T-cell (primary cell): ENCODE measurements around the gene RPTOR. TPM values are rescaled to one million over a fixed set of nuclear protein-coding genes. Genes with fewer than 3 reads are reported as not detected.
A peak's percentile ranks its signal among the peaks of the same experiment; 100 is the strongest.

Experiments used
- ATAC-seq, 4 experiments: fragments of 200-7000 bp in 3 of 4; fragments of 150-1000 bp in 1 of 4; cut with Tn5 transposase; replicated peaks in 1 of 4; 1 replicate in 3 of 4; 2 replicates in 1 of 4; pipeline ENCODE4 v1.10.0; 2021; ENCODE audit warnings: moderate library complexity in 3 of 4, mild to moderate bottlenecking in 2 of 4, moderate number of reproducible peaks in 1 of 4
- CTCF ChIA-PET, 2 donors: fragments of 300-600 bp; sonication (Branson Sonifier 250); formaldehyde crosslinking; loops; one replicate each; lab custom pipeline; 2022; ENCODE audit warnings: antibody characterized with exemption in 2 of 2; lab: Charles Lee
- POLR2A ChIA-PET, 2 donors: fragments of 300-600 bp; sonication (Branson Sonifier 250); formaldehyde crosslinking; loops; one replicate each; lab custom pipeline; 2022; ENCODE audit warnings: antibody characterized with exemption in 2 of 2; lab: Charles Lee
- DNase-seq, 35 experiments: peaks; one replicate each; pipeline versions ENCODE4 v3.0.0 to v3.0.0-alpha.2; 2013 to 2023
- H3K27ac ChIP-seq: one replicate; pipeline ENCODE4 v1.5.1; 2013; ENCODE audit warnings: low read length
- H3K27me3 ChIP-seq, 2 experiments: replicated peaks in 1 of 2; 1 replicate in 1 of 2; 2 replicates in 1 of 2; pipeline versions ENCODE4 v1.6.1 to v1.7.0; 2013; ENCODE audit warnings: low read length in 1 of 2, mixed read lengths in 1 of 2; ENCODE audit not compliant: control insufficient read depth in 2 of 2, insufficient read depth in 2 of 2; ENCODE audit errors: extremely low read depth in 1 of 2
- H3K36me3 ChIP-seq, 2 donors: 1 replicate in 1 of 2; 2 replicates in 1 of 2; pipeline versions ENCODE4 v1.6.1 to v1.7.0; 2013; ENCODE audit warnings: low read length in 1 of 2; ENCODE audit not compliant: control insufficient read depth in 2 of 2, insufficient read depth in 1 of 2; ENCODE audit errors: extremely low read depth in 1 of 2
- H3K4me1 ChIP-seq, 2 experiments: 1 replicate in 1 of 2; 2 replicates in 1 of 2; pipeline versions ENCODE4 v1.6.1 to v1.7.0; 2013; ENCODE audit warnings: low read length in 2 of 2, mixed read lengths in 1 of 2; ENCODE audit not compliant: insufficient read depth in 2 of 2, control insufficient read depth in 1 of 2; ENCODE audit errors: extremely low read depth in 1 of 2
- H3K4me3 ChIP-seq, 2 donors: 1 replicate in 1 of 2; 2 replicates in 1 of 2; pipeline versions ENCODE4 v1.5.1 to v1.7.0; 2013; ENCODE audit warnings: mild to moderate bottlenecking in 2 of 2, low read length in 1 of 2, moderate library complexity in 1 of 2; ENCODE audit not compliant: control insufficient read depth in 1 of 2; ENCODE audit errors: extremely low read depth in 1 of 2
- H3K9me3 ChIP-seq: 2 replicates; pipeline ENCODE4 v1.7.0; 2013
- H3K27ac Mint-ChIP-seq, 2 donors: one replicate each; pipeline ENCODE4 v1.8.0; 2020 to 2021; ENCODE audit warnings: mild to moderate bottlenecking in 2 of 2, mixed read lengths in 2 of 2
- H3K27me3 Mint-ChIP-seq, 2 donors: one replicate each; pipeline ENCODE4 v1.8.0; 2021 to 2022; ENCODE audit warnings: mixed read lengths in 2 of 2
- H3K36me3 Mint-ChIP-seq: one replicate; pipeline ENCODE4 v1.8.0; 2021; ENCODE audit warnings: mixed read lengths
- H3K4me1 Mint-ChIP-seq, 3 donors: one replicate each; pipeline ENCODE4 v1.8.0; 2020 to 2022; ENCODE audit warnings: mixed read lengths in 3 of 3, mild to moderate bottlenecking in 1 of 3
- H3K4me3 Mint-ChIP-seq, 3 donors: one replicate each; pipeline ENCODE4 v1.8.0; 2020 to 2022; ENCODE audit warnings: mild to moderate bottlenecking in 3 of 3, mixed read lengths in 3 of 3, moderate library complexity in 3 of 3
- H3K9me3 Mint-ChIP-seq, 3 donors: one replicate each; pipeline ENCODE4 v1.8.0; 2020 to 2022; ENCODE audit warnings: mixed read lengths in 3 of 3
- WGBS: methylation state at CpG from one replicate; pipeline ENCODE4 v1.1.5; 2013; ENCODE audit warnings: missing lambda C conversion rate; ENCODE audit not compliant: insufficient coverage; 5-methylcytosine and 5-hydroxymethylcytosine counted together
- total RNA-seq, 35 experiments: library from RNA in 6 of 35; stranded (reverse) in 6 of 35; fragments of 120-200 nt in 1 of 35; gene quantifications; one replicate each; pipeline versions ENCODE4 v1.2.1 to v1.2.4 and lab custom pipeline; 2013 to 2026

The RPTOR gene
- total RNA-seq, 5 donors from 2014 or later (not counting 1 experiment from before 2014, with no cell fraction given): 59.4 to 76.8 (median 71.4) TPM

DNA sequence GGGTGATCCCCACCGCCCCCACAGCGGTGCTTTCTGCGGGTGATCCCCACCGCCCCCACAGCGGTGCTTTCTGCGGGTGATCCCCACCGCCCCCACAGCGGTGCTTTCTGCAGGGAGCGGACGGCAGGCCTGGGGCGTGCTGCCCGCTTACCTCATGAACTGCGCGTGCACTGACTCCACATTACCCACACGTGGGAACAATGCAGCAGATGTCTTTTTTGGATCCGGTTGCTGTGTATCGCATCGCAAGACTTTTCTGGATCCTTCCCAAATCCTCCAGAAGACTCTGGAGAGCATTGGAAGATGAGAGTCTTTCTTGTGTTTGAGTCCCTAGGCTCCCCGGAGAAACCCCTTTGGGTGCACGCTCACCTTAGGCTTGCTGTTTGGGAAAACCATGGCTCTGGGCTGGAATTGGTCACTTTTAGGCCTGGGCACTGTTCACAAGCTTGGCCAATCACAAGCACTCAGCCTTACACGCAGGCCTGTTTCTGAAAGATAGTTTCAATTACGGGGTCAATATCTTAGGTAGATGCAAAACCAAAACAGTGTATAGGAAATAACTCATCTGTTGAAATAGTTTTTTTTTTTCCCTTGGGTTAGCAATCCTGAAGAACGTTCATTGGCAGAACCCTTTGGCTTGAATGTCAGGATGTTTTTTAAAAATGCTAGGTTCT, 201.8 kb downstream of the RPTOR start:
- Histone ChIP-seq H3K36me3 (peaks cover 0 to 8% of the 10 kb centered on the region in 2 donors), H3K4me1 (peaks cover 22 to 64% of the 10 kb centered on the region in 2 experiments), H3K27ac (no peak overlapping the region), H3K27me3 (no peaks in the 10 kb centered on the region), H3K9me3 (no peaks in the 10 kb centered on the region), H3K4me3 (no peak overlapping the region)
- ChIA-PET POLR2A (no interaction called here), CTCF (no interaction called here)
- Mint-ChIP-seq H3K36me3 (peaks cover 9% of the 10 kb centered on the region), H3K9me3 (no peaks in the 10 kb centered on the region), H3K27ac (no peak overlapping the region), H3K27me3 (no peaks in the 10 kb centered on the region), H3K4me3 (no peak overlapping the region), H3K4me1 (peaks cover 44 to 53% (median 50%) of the 10 kb centered on the region in 3 donors)
- ATAC-seq (no peak), DNase-seq (no peak)
- 72% methylated on average over 11 of the region's 23 CpGs for whole genome bisulfite sequencing

DNA sequence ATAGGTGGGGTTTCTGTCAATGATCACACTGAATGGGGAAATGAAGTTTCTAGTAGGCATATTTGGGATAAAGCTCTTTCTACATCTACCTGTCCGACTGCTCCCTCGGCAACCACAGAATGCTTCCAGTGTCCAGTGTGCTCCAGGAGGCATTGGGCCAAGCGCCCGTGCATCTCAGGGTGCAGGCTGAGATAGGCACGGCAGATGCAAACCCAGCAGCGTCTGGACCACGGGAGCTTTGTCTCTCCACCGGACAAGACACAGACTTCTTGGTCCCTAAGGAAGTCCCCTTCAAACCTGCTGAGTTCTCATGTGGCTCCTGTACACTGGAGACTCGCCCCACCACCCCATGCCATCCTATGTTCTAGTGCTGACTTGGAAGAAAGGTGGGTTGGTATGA, 202.8 kb downstream of the RPTOR start:
- 91% methylated on average over 7 of the region's 9 CpGs for WGBS
- no peak overlapping the region for H3K27ac ChIP-seq
- Mint-ChIP-seq H3K27me3 (no peaks in the 10 kb centered on the region), H3K9me3 (no peaks in the 10 kb centered on the region), H3K27ac (peak overlapping the region; percentile 48 to 69), H3K4me1 (peaks cover 44 to 53% (median 50%) of the 10 kb centered on the region in 3 donors), H3K4me3 (peak overlapping the region in 1 of 3 donors; percentile 29), H3K36me3 (peaks cover 8% of the 10 kb centered on the region)
- CTCF ChIA-PET: no interaction called here
- POLR2A ChIA-PET: no interaction called here
- no peak for ATAC-seq
- no peak for DNase-seq
- no peaks in the 10 kb centered on the region for H3K27me3 ChIP-seq
- peaks cover 0 to 8% of the 10 kb centered on the region in 2 donors for H3K36me3 ChIP-seq
- H3K4me3 ChIP-seq: no peak overlapping the region
- no peaks in the 10 kb centered on the region for H3K9me3 ChIP-seq
- H3K4me1 ChIP-seq: peaks cover 30 to 64% of the 10 kb centered on the region in 2 experiments

DNA sequence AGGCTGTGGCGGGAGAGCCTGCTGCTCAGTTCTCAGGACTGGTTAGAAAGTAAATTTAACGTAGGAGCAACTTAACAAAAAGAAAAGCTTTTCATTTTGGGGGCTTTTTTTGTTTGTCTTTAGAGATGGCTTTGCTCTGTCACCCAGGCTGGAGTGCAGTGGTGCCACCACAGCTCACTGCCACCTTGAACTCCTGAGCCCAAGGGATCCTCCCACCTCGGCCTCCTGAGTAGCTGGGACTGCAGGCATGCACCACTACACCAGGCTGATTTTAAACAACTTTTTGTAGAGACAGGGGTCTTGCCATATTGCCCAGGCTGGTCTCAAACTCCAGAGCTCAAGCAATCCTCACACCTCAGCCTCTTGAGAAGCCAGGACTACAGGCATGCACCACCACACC, 205.0 kb downstream of the RPTOR start:
- DNase-seq: no peak
- Mint-ChIP-seq H3K4me1 (peaks cover 49 to 52% (median 49%) of the 10 kb centered on the region in 3 donors), H3K27me3 (no peaks in the 10 kb centered on the region), H3K4me3 (peak overlapping the region in 1 of 3 donors; percentile 69), H3K27ac (peak overlapping the region in 1 of 2 donors; percentile 11), H3K36me3 (peaks cover 22% of the 10 kb centered on the region), H3K9me3 (no peaks in the 10 kb centered on the region)
- H3K27ac ChIP-seq: no peak overlapping the region
- H3K4me3 ChIP-seq: no peak overlapping the region
- H3K27me3 ChIP-seq: no peaks in the 10 kb centered on the region
- POLR2A ChIA-PET: interaction anchor here (0.5 to 0.6 kb wide), 2 partner anchors 26 to 36 kb away, joined by 3 to 6 read pairs; no protein-coding TSS in a partner anchor
- H3K36me3 ChIP-seq: peaks cover 0 to 13% of the 10 kb centered on the region in 2 donors
- H3K4me1 ChIP-seq: peaks cover 28 to 48% of the 10 kb centered on the region in 2 experiments
- ATAC-seq: no peak
- WGBS: no CpG with 5 or more reads among the region's 3 CpGs
- no peaks in the 10 kb centered on the region for H3K9me3 ChIP-seq
- CTCF ChIA-PET: no interaction called here

DNA sequence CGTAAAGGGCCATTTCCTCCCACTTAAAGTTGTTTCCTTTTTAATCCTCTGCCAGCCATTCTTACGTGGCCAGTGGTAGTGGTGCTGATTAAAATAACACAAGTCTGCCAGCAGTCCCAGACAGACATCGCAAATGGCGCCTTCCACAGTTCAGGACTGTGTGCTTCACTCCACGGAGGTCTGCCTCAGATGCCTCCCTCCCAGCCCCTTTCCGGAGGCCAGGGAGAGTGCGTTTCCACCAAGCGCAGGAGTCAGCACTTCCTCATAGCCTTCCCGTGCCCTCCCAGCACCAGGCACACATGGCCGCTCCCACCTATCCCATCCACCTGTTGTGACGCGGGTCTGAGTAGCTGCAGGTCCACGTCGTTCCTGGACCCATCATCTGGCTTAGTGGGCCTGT, 205.6 kb downstream of the RPTOR start:
- peaks cover 28 to 43% of the 10 kb centered on the region in 2 experiments for H3K4me1 ChIP-seq
- peaks cover 0 to 13% of the 10 kb centered on the region in 2 donors for H3K36me3 ChIP-seq
- H3K27ac Mint-ChIP-seq: peak overlapping the region; percentile 79 to 81
- no peak overlapping the region for H3K27ac ChIP-seq
- peaks cover 25% of the 10 kb centered on the region for H3K36me3 Mint-ChIP-seq
- ATAC-seq: peak in 3 of 4 experiments; percentile 19 to 58 (median 27)
- peak overlapping the region in 1 of 2 donors; percentile 2 for H3K4me3 ChIP-seq
- H3K9me3 Mint-ChIP-seq: no peaks in the 10 kb centered on the region
- WGBS: 90% methylated on average over 12 of the region's 14 CpGs
- H3K4me3 Mint-ChIP-seq: peak overlapping the region in 1 of 3 donors; percentile 69
- DNase-seq: no peak
- CTCF ChIA-PET: no interaction called here
- peaks cover 47 to 50% (median 49%) of the 10 kb centered on the region in 3 donors for H3K4me1 Mint-ChIP-seq
- H3K9me3 ChIP-seq: no peaks in the 10 kb centered on the region
- H3K27me3 ChIP-seq: no peaks in the 10 kb centered on the region
- POLR2A ChIA-PET: no interaction called here
- H3K27me3 Mint-ChIP-seq: no peaks in the 10 kb centered on the region

DNA sequence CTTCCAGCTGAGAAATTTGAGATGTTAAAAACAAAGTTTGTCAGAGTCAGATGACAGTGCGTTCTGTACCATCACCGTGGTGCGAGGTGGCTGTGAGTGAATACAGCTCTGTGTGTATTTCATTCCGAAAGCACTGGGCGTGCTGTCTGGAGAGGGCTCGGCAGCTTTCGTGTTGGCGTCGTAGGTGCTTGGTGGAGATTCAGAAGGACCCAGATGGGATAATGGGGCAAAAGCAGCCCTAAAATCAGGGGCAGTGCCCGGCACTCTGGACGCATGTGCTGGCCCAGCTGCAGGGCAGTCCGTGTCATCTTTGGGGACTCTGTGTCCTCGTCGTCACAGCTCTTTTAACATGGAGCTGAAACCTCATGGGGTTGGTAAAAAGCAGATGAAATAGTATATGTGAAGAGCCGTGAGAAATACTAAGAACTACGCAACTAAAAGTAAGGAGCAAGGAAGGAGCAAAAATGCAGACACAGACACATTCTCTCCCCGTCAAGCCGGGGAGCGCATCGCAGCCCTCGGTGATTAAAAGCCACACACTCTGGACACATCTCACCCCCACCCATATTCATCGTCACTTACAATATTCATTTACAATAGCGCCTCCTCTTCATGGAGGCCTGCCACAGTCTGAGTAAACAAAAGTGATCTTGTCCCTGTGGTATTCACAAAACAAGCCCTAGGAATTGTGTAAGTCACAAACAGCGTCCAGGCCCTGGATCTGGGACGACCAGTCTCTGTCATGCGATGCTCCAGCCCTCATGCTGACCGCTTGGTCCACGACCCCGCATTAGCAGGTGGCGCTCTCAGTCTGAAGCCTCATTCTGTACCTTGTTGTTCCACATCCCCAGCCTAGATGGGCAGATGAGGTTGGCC, 206.7 kb downstream of the RPTOR start:
- Histone ChIP-seq H3K27me3 (no peaks in the 10 kb centered on the region), H3K9me3 (no peaks in the 10 kb centered on the region), H3K36me3 (peaks cover 0 to 16% of the 10 kb centered on the region in 2 donors), H3K27ac (no peak overlapping the region), H3K4me1 (peaks cover 28 to 41% of the 10 kb centered on the region in 2 experiments), H3K4me3 (no peak overlapping the region)
- WGBS: 86% methylated on average over 27 of the region's 30 CpGs
- peak overlapping the region in 1 of 3 donors; percentile 69 for H3K4me3 Mint-ChIP-seq
- no peaks in the 10 kb centered on the region for H3K27me3 Mint-ChIP-seq
- ChIA-PET CTCF (interaction anchor here in 1 of 2 donors (0.6 kb wide), 1 partner anchor 9 kb away, joined by 8 read pairs; no protein-coding TSS in a partner anchor), POLR2A (no interaction called here)
- no peaks in the 10 kb centered on the region for H3K9me3 Mint-ChIP-seq
- no peak for ATAC-seq
- peaks cover 32% of the 10 kb centered on the region for H3K36me3 Mint-ChIP-seq
- no peak for DNase-seq
- peaks cover 43 to 44% (median 44%) of the 10 kb centered on the region in 3 donors for H3K4me1 Mint-ChIP-seq
- H3K27ac Mint-ChIP-seq: peak overlapping the region; percentile 90 to 91

DNA sequence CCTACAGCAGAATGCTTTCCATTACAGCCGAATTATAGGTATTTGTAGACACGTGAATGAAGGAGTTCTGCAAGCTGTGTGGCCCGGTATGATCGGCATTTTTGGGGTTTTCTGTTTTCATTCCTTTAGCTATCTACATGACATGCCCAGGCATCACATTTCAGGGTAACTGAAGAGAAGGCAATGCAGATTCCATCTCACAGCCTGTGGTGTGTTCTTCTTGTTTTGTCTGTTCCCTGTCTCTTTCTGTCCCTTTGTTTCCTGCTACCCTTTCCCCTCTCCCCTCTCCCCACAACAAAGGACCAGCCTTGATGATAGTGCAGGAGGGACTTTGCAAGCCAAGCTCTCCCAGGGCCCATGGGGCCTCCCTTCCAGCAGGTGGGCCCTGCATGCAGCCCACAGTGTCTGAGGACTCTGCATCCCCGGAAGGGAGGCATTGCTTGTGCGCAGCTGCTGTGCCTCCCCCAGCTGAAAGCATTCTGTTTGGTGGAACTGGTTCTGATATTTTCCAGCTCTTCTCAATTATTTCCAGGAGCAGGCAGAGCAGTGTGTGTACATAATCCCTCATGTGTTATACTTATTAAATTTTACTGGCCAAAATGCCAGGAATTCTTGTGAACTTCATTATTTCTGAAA, 207.4 kb downstream of the RPTOR start:
- H3K27ac Mint-ChIP-seq: peak overlapping the region; percentile 90 to 91
- H3K27ac ChIP-seq: no peak overlapping the region
- no peaks in the 10 kb centered on the region for H3K9me3 Mint-ChIP-seq

More for the DNA sequence above, 207.4 kb downstream of the RPTOR start:
- Histone ChIP-seq H3K4me1 (peaks cover 28 to 38% of the 10 kb centered on the region in 2 experiments), H3K36me3 (peaks cover 0 to 16% of the 10 kb centered on the region in 2 donors), H3K9me3 (no peaks in the 10 kb centered on the region), H3K4me3 (no peak overlapping the region), H3K27me3 (no peaks in the 10 kb centered on the region)
- WGBS: 20% methylated on average over 1 of the region's 6 CpGs
- Mint-ChIP-seq H3K27me3 (no peaks in the 10 kb centered on the region), H3K4me1 (peaks cover 41 to 44% (median 42%) of the 10 kb centered on the region in 3 donors), H3K36me3 (peaks cover 37% of the 10 kb centered on the region), H3K4me3 (peak overlapping the region in 1 of 3 donors; percentile 69)
- no peak for DNase-seq
- ATAC-seq: peak in 3 of 4 experiments; percentile 55 to 69 (median 58)
- POLR2A ChIA-PET: no interaction called here
- CTCF ChIA-PET: no interaction called here
